H9 (cell line): ENCODE results near the gene CHD9NB. TPM values are rescaled to one million over a fixed set of nuclear protein-coding genes. Genes with fewer than 3 reads are reported as not detected.

Experiments used
- DNase-seq: peaks from one replicate; pipeline ENCODE4 v3.0.0-alpha.2; 2017
- H2AFZ ChIP-seq: one replicate; pipeline ENCODE4 v1.6.1; 2013; ENCODE audit warnings: mild to moderate bottlenecking, low read length, control low read depth, moderate library complexity
- H2AK5ac ChIP-seq: 2 replicates; pipeline ENCODE4 v1.6.1; 2013; ENCODE audit warnings: low read length, control low read depth, mixed read lengths; ENCODE audit not compliant: insufficient read length
- H2BK120ac ChIP-seq: one replicate; pipeline ENCODE4 v1.6.1; 2013; ENCODE audit warnings: low read depth, mild to moderate bottlenecking, low read length, control low read depth, inconsistent platforms; ENCODE audit not compliant: poor library complexity, severe bottlenecking
- H2BK12ac ChIP-seq: 2 replicates; pipeline ENCODE4 v1.6.1; 2013; ENCODE audit warnings: low read length, control low read depth, mixed read lengths, low read depth; ENCODE audit not compliant: insufficient read length
- H2BK15ac ChIP-seq: 2 replicates; pipeline ENCODE4 v1.6.1; 2013; ENCODE audit warnings: low read depth, low read length, control low read depth
- H2BK20ac ChIP-seq: one replicate; pipeline ENCODE4 v1.6.1; 2013; ENCODE audit warnings: low read depth, mild to moderate bottlenecking, low read length, control low read depth, inconsistent platforms; ENCODE audit not compliant: poor library complexity, severe bottlenecking
- H2BK5ac ChIP-seq: 2 replicates; pipeline ENCODE4 v1.6.1; 2013; ENCODE audit warnings: low read length, control low read depth, mixed read lengths; ENCODE audit not compliant: insufficient read length
- H3K14ac ChIP-seq: 2 replicates; pipeline ENCODE4 v1.6.1; 2013; ENCODE audit warnings: low read length, control low read depth; ENCODE audit not compliant: insufficient read depth
- H3K18ac ChIP-seq: 2 replicates; pipeline ENCODE4 v1.6.1; 2013; ENCODE audit warnings: low read depth, mild to moderate bottlenecking, mixed read lengths, low read length, control low read depth; ENCODE audit not compliant: insufficient read length
- H3K23ac ChIP-seq: 2 replicates; pipeline ENCODE4 v1.6.1; 2013; ENCODE audit warnings: low read length, control low read depth, mixed read lengths, low read depth; ENCODE audit not compliant: insufficient read length
- H3K23me2 ChIP-seq: 2 replicates; pipeline ENCODE4 v1.6.1; 2013; ENCODE audit warnings: low read depth, mild to moderate bottlenecking, mixed read lengths, low read length, control low read depth; ENCODE audit not compliant: insufficient read length, poor library complexity, severe bottlenecking
- H3K27ac ChIP-seq: 2 replicates; pipeline ENCODE4 v1.5.1; 2013; ENCODE audit warnings: low read length, control low read depth, mixed read lengths, low read depth; ENCODE audit not compliant: insufficient read length
- H3K27me3 ChIP-seq: 2 replicates; pipeline ENCODE4 v1.6.1; 2013; ENCODE audit warnings: low read length, control low read depth, inconsistent platforms; ENCODE audit not compliant: insufficient read depth
- H3K4ac ChIP-seq: 2 replicates; pipeline ENCODE4 v1.6.1; 2013; ENCODE audit warnings: low read depth, mild to moderate bottlenecking, control low read depth, inconsistent platforms, low read length, moderate library complexity
- H3K4me1 ChIP-seq: 2 replicates; pipeline ENCODE4 v1.6.1; 2013; ENCODE audit warnings: low read length, control low read depth, inconsistent platforms; ENCODE audit not compliant: insufficient read depth
- H3K4me2 ChIP-seq: 2 replicates; pipeline ENCODE4 v1.6.1; 2013; ENCODE audit warnings: low read length, control low read depth, mixed read lengths; ENCODE audit not compliant: insufficient read length, insufficient read depth
- H3K56ac ChIP-seq: 2 replicates; pipeline ENCODE4 v1.6.1; 2013; ENCODE audit warnings: low read depth, mild to moderate bottlenecking, mixed read lengths, low read length, control low read depth; ENCODE audit not compliant: insufficient read length
- H3K79me1 ChIP-seq: 2 replicates; pipeline ENCODE4 v1.6.1; 2013; ENCODE audit warnings: low read depth, mild to moderate bottlenecking, moderate library complexity, low read length, control low read depth, inconsistent platforms; ENCODE audit not compliant: insufficient read depth, poor library complexity, severe bottlenecking
- H3K79me2 ChIP-seq: 2 replicates; pipeline ENCODE4 v1.6.1; 2013; ENCODE audit warnings: low read length, control low read depth, inconsistent platforms; ENCODE audit not compliant: insufficient read depth
- H3K9ac ChIP-seq: 2 replicates; pipeline ENCODE4 v1.6.1; 2013; ENCODE audit warnings: low read length, control low read depth, mixed read lengths; ENCODE audit not compliant: insufficient read length; ENCODE audit errors: extremely low read depth
- H3K9me3 ChIP-seq: one replicate; pipeline ENCODE4 v1.6.1; 2013; ENCODE audit warnings: low read depth, low read length, inconsistent platforms; ENCODE audit not compliant: control insufficient read depth
- H3T11ph ChIP-seq: one replicate; pipeline ENCODE4 v1.6.1; 2013; ENCODE audit warnings: mild to moderate bottlenecking, low read length, control low read depth, inconsistent platforms
- H4K20me1 ChIP-seq: one replicate; pipeline ENCODE4 v1.6.1; 2013; ENCODE audit not compliant: control insufficient read depth, insufficient read length, insufficient read depth
- H4K5ac ChIP-seq: 2 replicates; pipeline ENCODE4 v1.6.1; 2013; ENCODE audit warnings: low read depth, mild to moderate bottlenecking, mixed read lengths, low read length, control low read depth; ENCODE audit not compliant: insufficient read length
- H4K8ac ChIP-seq: replicated peaks from 2 replicates; pipeline ENCODE4 v1.6.1; 2013; ENCODE audit warnings: low read length, control low read depth, mixed read lengths, low read depth; ENCODE audit not compliant: insufficient read length
- H4K91ac ChIP-seq: 2 replicates; pipeline ENCODE4 v1.6.1; 2013; ENCODE audit warnings: low read depth, mild to moderate bottlenecking, moderate library complexity, mixed read lengths, low read length, control low read depth; ENCODE audit not compliant: insufficient read length
- H3K27ac Mint-ChIP-seq, 3 experiments: 2 replicates in 2 of 3; 3 replicates in 1 of 3; pipeline ENCODE4 v1.8.0; 2020 to 2021; ENCODE audit warnings: mixed read lengths in 3 of 3, mild to moderate bottlenecking in 1 of 3, moderate library complexity in 1 of 3
- H3K27me3 Mint-ChIP-seq: 2 replicates; pipeline ENCODE4 v1.8.0; 2021; ENCODE audit warnings: low read depth, mild to moderate bottlenecking, moderate library complexity, mixed read lengths
- H3K36me3 Mint-ChIP-seq, 3 experiments: 2 replicates in 2 of 3; 3 replicates in 1 of 3; pipeline ENCODE4 v1.8.0; 2020 to 2021; ENCODE audit warnings: low read depth in 3 of 3, mixed read lengths in 3 of 3; ENCODE audit not compliant: insufficient read depth in 1 of 3
- H3K4me1 Mint-ChIP-seq, 2 experiments: 2 replicates each; pipeline ENCODE4 v1.8.0; 2020; ENCODE audit warnings: mixed read lengths in 2 of 2
- H3K4me3 Mint-ChIP-seq, 2 experiments: 2 replicates in 1 of 2; 3 replicates in 1 of 2; pipeline ENCODE4 v1.8.0; 2020 to 2021; ENCODE audit warnings: mild to moderate bottlenecking in 2 of 2, mixed read lengths in 2 of 2, moderate library complexity in 1 of 2
- H3K9me3 Mint-ChIP-seq, 2 experiments: 2 replicates in 1 of 2; 3 replicates in 1 of 2; pipeline ENCODE4 v1.8.0; 2020; ENCODE audit warnings: mild to moderate bottlenecking in 2 of 2, mixed read lengths in 2 of 2, moderate library complexity in 1 of 2
- CTCF ChIP-seq: fragments of 200-600 bp; sonication (generic); conservative IDR thresholded peaks from 3 replicates; pipeline ENCODE4 v1.8.0; 2021; ENCODE audit warnings: antibody characterized with exemption, mild to moderate bottlenecking
- WGBS: extraction: QIAGEN DNeasy Blood & Tissue Kit; methylation state at CpG from one replicate; pipeline ENCODE4 v1.1.7; 2013; ENCODE audit warnings: missing lambda C conversion rate, low lambda C conversion rate, mixed read lengths; ENCODE audit not compliant: insufficient read length; ENCODE audit errors: extremely low coverage; 5-methylcytosine and 5-hydroxymethylcytosine counted together
- total RNA-seq: library from RNA; stranded (reverse); gene quantifications from 2 replicates; pipeline ENCODE4 v1.2.1, GENCODE V29; 2021

Gene CHD9NB
- total RNA-seq, 1 experiment from 2014 or later: 3.3 TPM

GRCh38 chr16:53058882-53059281 lies 6.2 kb upstream of the CHD9NB start:
- Histone ChIP-seq H4K91ac (no peak overlapping the region), H3K9ac (no peak overlapping the region), H4K20me1 (no peaks in the 10 kb centered on the region), H3T11ph (no peak overlapping the region), H3K4me1 (peaks cover 2% of the 10 kb centered on the region; the same call in 1 of the 2 replicates), H4K5ac (no peak overlapping the region), H3K23ac (no peak overlapping the region), H3K79me2 (peaks cover 1% of the 10 kb centered on the region; the same call in 1 of the 2 replicates), H3K23me2 (peaks cover 13% of the 10 kb centered on the region), H2AFZ (no peak overlapping the region), H3K14ac (no peak overlapping the region), H2BK120ac (no peak overlapping the region), H3K79me1 (no peaks in the 10 kb centered on the region), H3K27me3 (no peaks in the 10 kb centered on the region), H3K4ac (no peak overlapping the region), H2BK5ac (no peak overlapping the region), H3K4me2 (no peak overlapping the region), H4K8ac (no peak overlapping the region), H2BK12ac (no peak overlapping the region), H2BK20ac (no peak overlapping the region), H3K56ac (no peak overlapping the region), H2BK15ac (no peak overlapping the region), H3K9me3 (no peaks in the 10 kb centered on the region), H3K27ac (no peak overlapping the region), H2AK5ac (no peak overlapping the region), H3K18ac (no peak overlapping the region)
- peaks cover 0 to 4% (median 0%) of the 10 kb centered on the region in 3 experiments; a peak in 2 of 7 replicates for H3K36me3 Mint-ChIP-seq
- peak overlapping the region in 1 of 3 experiments; percentile 52; a peak in 3 of 7 replicates for H3K27ac Mint-ChIP-seq
- H3K4me3 Mint-ChIP-seq: no peak overlapping the region
- no peak for TF ChIP-seq CTCF
- WGBS: no CpG with 5 or more reads among the region's 5 CpGs
- DNase-seq: no peak
- H3K4me1 Mint-ChIP-seq: peaks cover 27 to 36% of the 10 kb centered on the region in 2 experiments
- H3K27me3 Mint-ChIP-seq: no peaks in the 10 kb centered on the region
- H3K9me3 Mint-ChIP-seq: no peaks in the 10 kb centered on the region; a peak in 1 of 5 replicates
